ENCODE data around the gene SLC29A4. TPM values are rescaled to one million over a fixed set of nuclear protein-coding genes. Genes with fewer than 3 reads are reported as not detected.
"Not testable (repeated sequence)": the region's sequence is repeated elsewhere in the genome, so short reads cannot be mapped to it uniquely, and the experiment has no call there.

The SLC29A4 gene
- total and polyA plus RNA-seq, 2 of the 13 experiments (the other 11 are each of a cell fraction or from before 2014, with no cell fraction given), result 29.7 to 31.7 TPM

GRCh38 chr7:5248201-5248885, 34.4 kb upstream of the SLC29A4 start (continued):
- TF ChIP-seq ZNF687 (CRISPR knock-in tag; IDR thresholded peaks at IDR 0.05), result peak; percentile 69

- DNase-seq (ENCODE audit: low spot score); H4K20me1 ChIP-seq (ENCODE audit: insufficient read depth, low read length); H3K36me3 ChIP-seq (replicated peaks in 1 of 2; ENCODE audit: control insufficient read depth in 1 of 2, insufficient read depth in 2 of 2, low read length in 2 of 2); H3K4me3 ChIP-seq (replicated peaks in 1 of 3; ENCODE audit: insufficient read depth in 1 of 3, low read depth in 2 of 3, low read length in 3 of 3); H3K4me2 ChIP-seq (ENCODE audit: low read depth, low read length); in situ Hi-C loops (cut with HindIII; ENCODE audit: extremely low pct_ligation_motif_present, low pct_unique_long_range_greater_than_20kb); H3K4me1 ChIP-seq (ENCODE audit: insufficient read depth, low read length); H2AFZ ChIP-seq (ENCODE audit: low read length); POLR2A ChIA-PET; BruUV-seq (replicated peaks); intact Hi-C loops (cut with micrococcal nuclease; ENCODE audit: unreplicated experiment); H3K9me3 ChIP-seq (ENCODE audit: low read length); ATAC-seq; H3K79me2 ChIP-seq (ENCODE audit: insufficient read depth, low read length); CTCF ChIA-PET (ENCODE audit: low intra/inter-chr PET ratio, low total read pairs); FAIRE-seq; H3K27ac ChIP-seq (ENCODE audit: extremely low read length, insufficient read depth, low read length); H3K9ac ChIP-seq (ENCODE audit: insufficient read depth, low read depth, low read length); H3K27me3 ChIP-seq (ENCODE audit: control insufficient read depth in 1 of 2, insufficient read depth in 2 of 2, low read length in 2 of 2): not testable (repeated sequence)
- 79% methylated on average over 8 of the region's 8 CpGs for WGBS (ENCODE audit: low lambda C conversion rate)
Observed at GRCh38 chr7:5250787-5251186, 32.0 kb upstream of the SLC29A4 start.

- in situ Hi-C loops (cut with HindIII; ENCODE audit: extremely low pct_ligation_motif_present, low pct_unique_long_range_greater_than_20kb); POLR2A ChIA-PET; CTCF ChIA-PET (ENCODE audit: low intra/inter-chr PET ratio, low total read pairs); H4K20me1 ChIP-seq (ENCODE audit: insufficient read depth, low read length); intact Hi-C loops (cut with micrococcal nuclease; ENCODE audit: unreplicated experiment); H3K27ac ChIP-seq (ENCODE audit: extremely low read length, insufficient read depth, low read length); BruUV-seq (replicated peaks); ATAC-seq; H3K4me3 ChIP-seq (replicated peaks in 1 of 3; ENCODE audit: insufficient read depth in 1 of 3, low read depth in 2 of 3, low read length in 3 of 3); H3K36me3 ChIP-seq (replicated peaks in 1 of 2; ENCODE audit: control insufficient read depth in 1 of 2, insufficient read depth in 2 of 2, low read length in 2 of 2); H2AFZ ChIP-seq (ENCODE audit: low read length); H3K27me3 ChIP-seq (ENCODE audit: control insufficient read depth in 1 of 2, insufficient read depth in 2 of 2, low read length in 2 of 2); DNase-seq (ENCODE audit: low spot score); H3K4me2 ChIP-seq (ENCODE audit: low read depth, low read length); H3K9ac ChIP-seq (ENCODE audit: insufficient read depth, low read depth, low read length); H3K79me2 ChIP-seq (ENCODE audit: insufficient read depth, low read length); H3K9me3 ChIP-seq (ENCODE audit: low read length); FAIRE-seq: not testable (repeated sequence)
- H3K4me1 ChIP-seq (ENCODE audit: insufficient read depth, low read length), result peaks cover 18% of the 10 kb centered on the region
- WGBS (ENCODE audit: low lambda C conversion rate), result 66% methylated on average over 14 of the region's 14 CpGs
Observed at GRCh38 chr7:5253529-5253928, 29.2 kb upstream of the SLC29A4 start.

GRCh38 chr7:5254371-5254770, 28.4 kb upstream of the SLC29A4 start:
- H3K9me3 ChIP-seq (ENCODE audit: low read length); H3K27me3 ChIP-seq (ENCODE audit: control insufficient read depth in 1 of 2, insufficient read depth in 2 of 2, low read length in 2 of 2); DNase-seq (ENCODE audit: low spot score); CTCF ChIA-PET (ENCODE audit: low intra/inter-chr PET ratio, low total read pairs); H3K4me3 ChIP-seq (replicated peaks in 1 of 3; ENCODE audit: insufficient read depth in 1 of 3, low read depth in 2 of 3, low read length in 3 of 3); ATAC-seq; H4K20me1 ChIP-seq (ENCODE audit: insufficient read depth, low read length); in situ Hi-C loops (cut with HindIII; ENCODE audit: extremely low pct_ligation_motif_present, low pct_unique_long_range_greater_than_20kb); H3K4me2 ChIP-seq (ENCODE audit: low read depth, low read length); FAIRE-seq; POLR2A ChIA-PET; H3K36me3 ChIP-seq (replicated peaks in 1 of 2; ENCODE audit: control insufficient read depth in 1 of 2, insufficient read depth in 2 of 2, low read length in 2 of 2); BruUV-seq (replicated peaks); H3K9ac ChIP-seq (ENCODE audit: insufficient read depth, low read depth, low read length); H3K27ac ChIP-seq (ENCODE audit: extremely low read length, insufficient read depth, low read length); H3K79me2 ChIP-seq (ENCODE audit: insufficient read depth, low read length); H2AFZ ChIP-seq (ENCODE audit: low read length); intact Hi-C loops (cut with micrococcal nuclease; ENCODE audit: unreplicated experiment): not testable (repeated sequence)
- peaks cover 26% of the 10 kb centered on the region for H3K4me1 ChIP-seq (ENCODE audit: insufficient read depth, low read length)
- 41% methylated on average over 9 of the region's 9 CpGs for WGBS (ENCODE audit: low lambda C conversion rate)
